Tibial artery (tissue), 4 donors: ENCODE results near the gene AGMAT.

Experiments used
- DNase-seq, 2 donors: peaks; one replicate each; pipeline ENCODE4 v3.0.0-alpha.2; 2019
- H3K27ac ChIP-seq, 2 donors: fragments of 200-600 bp; sonication (generic) in 1 of 2; 1 replicate in 1 of 2; 2 replicates in 1 of 2; pipeline ENCODE4 v1.5.1; 2018 to 2019; ENCODE audit warnings: mild to moderate bottlenecking in 1 of 2
- H3K27me3 ChIP-seq, 2 donors: fragments of 200-600 bp; sonication (generic) in 1 of 2; one replicate each; pipeline versions ENCODE4 v1.5.1 to v1.6.0; 2016 to 2019
- H3K36me3 ChIP-seq, 3 donors: fragments of 200-600 bp; sonication (generic) in 2 of 3; one replicate each; pipeline ENCODE4 v1.5.1; 2016 to 2019; ENCODE audit warnings: mild to moderate bottlenecking in 2 of 3
- H3K4me1 ChIP-seq, 4 donors: fragments of 200-600 bp; sonication (generic) in 2 of 4; 1 replicate in 3 of 4; 2 replicates in 1 of 4; pipeline ENCODE4 v1.5.1; 2016 to 2019
- H3K4me3 ChIP-seq, 2 donors: fragments of 200-600 bp; sonication (generic) in 1 of 2; 1 replicate in 1 of 2; 2 replicates in 1 of 2; pipeline ENCODE4 v1.5.1; 2018 to 2019; ENCODE audit warnings: mild to moderate bottlenecking in 2 of 2
- H3K9me3 ChIP-seq, 3 donors: fragments of 200-600 bp; sonication (generic) in 1 of 3; one replicate each; pipeline ENCODE4 v1.5.1; 2016 to 2019
- intact Hi-C: fragments of 100-400 bp; cut with DNase I; formaldehyde crosslinking; loops from one replicate; pipeline ENCODE4 v1.15.0; 2023; ENCODE audit warnings: low total_unique reads
- TF ChIP-seq, protein P1 (sequence below), 2 experiments: fragments of 200-600 bp in 1 of 2; fragments of 450-650 bp in 1 of 2; IDR thresholded peaks; one replicate each; pipeline ENCODE4 v1.5.1; 2017 to 2019; ENCODE audit warnings: antibody characterized with exemption in 2 of 2, mild to moderate bottlenecking in 1 of 2, moderate library complexity in 1 of 2

AGMAT gene

DNA sequence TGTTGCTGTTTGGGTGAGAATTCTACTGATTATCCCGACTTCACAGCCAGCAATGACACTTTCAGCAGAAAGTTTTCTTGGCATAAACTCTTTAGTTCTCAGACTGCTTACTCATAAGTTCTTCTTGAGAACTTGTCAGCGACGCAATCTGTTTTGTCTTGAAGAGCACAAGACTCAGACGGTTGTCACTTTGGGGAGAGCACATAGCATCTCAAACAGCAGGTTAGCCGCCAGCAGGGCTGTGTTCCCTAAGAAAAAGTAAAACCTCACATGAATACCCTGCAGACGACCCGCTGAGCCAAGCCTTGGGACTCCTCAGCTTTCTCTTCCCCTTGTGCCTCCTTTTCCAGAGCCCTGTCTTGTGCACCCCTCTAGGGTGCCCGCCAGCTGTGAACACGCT is 11.4 kb downstream of the AGMAT start:
- TF ChIP-seq, protein P1, sequence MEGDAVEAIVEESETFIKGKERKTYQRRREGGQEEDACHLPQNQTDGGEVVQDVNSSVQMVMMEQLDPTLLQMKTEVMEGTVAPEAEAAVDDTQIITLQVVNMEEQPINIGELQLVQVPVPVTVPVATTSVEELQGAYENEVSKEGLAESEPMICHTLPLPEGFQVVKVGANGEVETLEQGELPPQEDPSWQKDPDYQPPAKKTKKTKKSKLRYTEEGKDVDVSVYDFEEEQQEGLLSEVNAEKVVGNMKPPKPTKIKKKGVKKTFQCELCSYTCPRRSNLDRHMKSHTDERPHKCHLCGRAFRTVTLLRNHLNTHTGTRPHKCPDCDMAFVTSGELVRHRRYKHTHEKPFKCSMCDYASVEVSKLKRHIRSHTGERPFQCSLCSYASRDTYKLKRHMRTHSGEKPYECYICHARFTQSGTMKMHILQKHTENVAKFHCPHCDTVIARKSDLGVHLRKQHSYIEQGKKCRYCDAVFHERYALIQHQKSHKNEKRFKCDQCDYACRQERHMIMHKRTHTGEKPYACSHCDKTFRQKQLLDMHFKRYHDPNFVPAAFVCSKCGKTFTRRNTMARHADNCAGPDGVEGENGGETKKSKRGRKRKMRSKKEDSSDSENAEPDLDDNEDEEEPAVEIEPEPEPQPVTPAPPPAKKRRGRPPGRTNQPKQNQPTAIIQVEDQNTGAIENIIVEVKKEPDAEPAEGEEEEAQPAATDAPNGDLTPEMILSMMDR (IDR thresholded peaks at IDR 0.05), result no peak
- DNase-seq, result peak in 1 of 2 donors; percentile 25
- Histone ChIP-seq H3K4me1 (no peaks in the 10 kb centered on the region), H3K27ac (no peak overlapping the region), H3K36me3 (peaks cover 14 to 34% (median 16%) of the 10 kb centered on the region in 3 donors), H3K27me3 (no peaks in the 10 kb centered on the region), H3K4me3 (no peak overlapping the region), H3K9me3 (no peaks in the 10 kb centered on the region)
- intact Hi-C loops, result loop anchor here (2.0 kb wide), 1 partner anchor 43 kb away; the partner anchor contains the start of gene DDI2

DNA sequence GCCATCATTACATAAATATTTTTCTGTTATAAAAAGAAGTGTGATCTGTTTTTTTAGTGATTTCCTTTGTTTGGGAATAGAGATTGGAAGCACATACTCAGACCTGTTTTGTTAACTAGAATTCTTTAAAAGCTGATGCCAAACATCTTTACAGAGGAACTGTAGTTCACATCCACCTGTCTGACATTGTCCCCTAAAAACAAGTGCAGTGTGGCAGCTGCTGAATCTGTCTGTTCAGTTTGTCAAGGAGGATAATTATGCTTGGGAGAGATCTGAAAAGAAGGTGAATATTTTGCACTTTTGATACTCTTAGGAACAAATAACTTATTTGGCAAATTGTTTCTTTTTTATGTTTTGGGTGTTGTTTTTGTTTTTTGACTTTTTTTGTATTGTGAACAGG is 13.6 kb downstream of the AGMAT start:
- Histone ChIP-seq H3K36me3 (peaks cover 36 to 56% (median 38%) of the 10 kb centered on the region in 3 donors), H3K4me3 (no peak overlapping the region), H3K27ac (no peak overlapping the region), H3K4me1 (no peaks in the 10 kb centered on the region), H3K27me3 (no peaks in the 10 kb centered on the region), H3K9me3 (no peaks in the 10 kb centered on the region)
- no peak for DNase-seq
- TF ChIP-seq, protein P1 (IDR thresholded peaks at IDR 0.05), result no peak
- intact Hi-C loops, result no loop called here

DNA sequence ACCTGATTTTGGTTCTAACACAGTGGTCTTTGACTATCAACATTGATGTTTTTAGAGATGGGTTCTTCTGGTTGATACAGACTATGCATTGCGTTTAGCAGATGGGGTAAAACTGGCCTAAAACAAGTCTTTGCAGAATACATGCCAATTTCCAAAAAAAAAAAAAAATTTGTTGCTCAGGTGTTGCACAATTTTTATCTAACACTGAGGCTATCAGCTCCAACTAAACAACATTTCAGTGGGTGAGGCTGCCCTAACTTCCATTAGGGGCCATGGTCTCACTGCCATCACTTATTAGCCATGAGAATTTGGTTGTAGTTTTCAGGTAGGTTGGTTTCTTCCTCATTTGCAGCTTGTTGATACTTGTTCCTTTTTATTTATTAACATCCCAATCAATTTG is 14.0 kb downstream of the AGMAT start:
- Histone ChIP-seq H3K4me3 (no peak overlapping the region), H3K9me3 (no peaks in the 10 kb centered on the region), H3K27me3 (no peaks in the 10 kb centered on the region), H3K27ac (no peak overlapping the region), H3K4me1 (no peaks in the 10 kb centered on the region), H3K36me3 (peaks cover 40 to 60% (median 42%) of the 10 kb centered on the region in 3 donors)
- intact Hi-C loops, result no loop called here
- DNase-seq, result no peak
- TF ChIP-seq, protein P1 (IDR thresholded peaks at IDR 0.05), result no peak

DNA sequence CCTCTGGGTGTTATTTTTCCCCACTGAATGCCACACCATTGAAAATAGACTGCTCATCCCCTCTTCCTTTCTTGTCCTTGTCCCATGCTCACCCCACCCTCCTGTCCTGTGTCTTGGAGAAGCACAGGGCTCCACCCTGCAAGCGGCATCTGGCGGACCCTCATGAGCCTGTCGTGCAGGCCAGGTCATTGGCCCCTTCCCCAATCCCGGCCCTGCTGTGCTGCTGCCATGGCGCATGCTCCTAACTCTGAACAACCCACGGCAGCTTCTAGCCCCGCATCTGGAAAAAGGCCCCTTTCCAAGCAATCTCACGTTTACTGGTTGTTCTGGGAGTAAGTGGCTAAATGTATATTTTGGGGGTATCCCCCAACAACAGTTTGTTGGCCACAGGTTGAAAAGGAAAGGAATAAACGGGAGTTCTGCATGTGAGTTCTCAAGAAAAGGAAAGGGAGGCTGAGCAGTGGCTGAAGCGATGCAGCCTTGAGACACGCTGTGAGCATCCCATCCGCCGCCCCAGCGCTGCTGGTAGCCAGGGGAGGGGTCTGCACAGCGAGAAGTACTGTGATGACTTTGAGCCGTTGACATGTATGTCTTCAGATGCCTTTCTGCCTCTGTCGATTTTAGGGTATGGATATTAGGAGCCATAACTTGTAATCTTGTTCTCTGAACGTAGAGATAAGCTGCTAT is 16.3 kb downstream of the AGMAT start:
- H3K36me3 ChIP-seq, result peaks cover 57 to 81% (median 65%) of the 10 kb centered on the region in 3 donors
- H3K27ac ChIP-seq, result no peak overlapping the region
- H3K4me1 ChIP-seq, result no peaks in the 10 kb centered on the region
- TF ChIP-seq, protein P1 (IDR thresholded peaks at IDR 0.05), result no peak
- intact Hi-C loops, result no loop called here
- no peaks in the 10 kb centered on the region for H3K27me3 ChIP-seq
- no peaks in the 10 kb centered on the region for H3K9me3 ChIP-seq
- no peak for DNase-seq
- H3K4me3 ChIP-seq, result no peak overlapping the region

DNA sequence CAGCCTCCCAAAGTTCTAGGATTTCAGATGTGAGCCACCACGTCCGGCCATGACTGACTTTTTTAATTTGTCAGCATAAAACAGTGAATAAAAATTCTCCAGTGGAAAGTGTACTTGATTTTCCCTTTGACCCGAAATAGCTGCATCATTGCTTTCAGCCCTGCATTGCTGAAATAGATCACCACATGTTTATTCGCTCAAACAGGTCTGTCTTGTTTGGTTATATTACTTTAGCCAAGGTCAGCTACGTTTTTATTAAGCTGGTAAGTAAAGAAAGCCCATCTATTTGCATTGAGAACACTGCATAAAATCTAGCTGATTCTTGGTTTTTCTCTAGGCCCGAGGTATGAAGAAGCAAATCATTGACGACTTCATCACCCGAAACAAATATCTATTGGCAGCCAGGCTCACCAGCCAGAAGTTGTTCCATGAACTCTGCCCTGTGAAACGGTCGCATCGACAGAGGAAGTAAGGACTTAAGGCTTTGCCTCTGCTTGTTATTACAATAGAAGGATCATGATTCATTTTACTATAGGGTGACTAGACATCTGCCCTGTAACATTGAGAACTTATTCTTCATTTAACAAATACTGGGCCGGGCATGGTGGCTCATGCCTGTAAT is 25.6 kb downstream of the AGMAT start:
- no peak overlapping the region for H3K4me3 ChIP-seq
- peaks cover 57% of the 10 kb centered on the region in 3 donors for H3K36me3 ChIP-seq
- no peak overlapping the region for H3K27ac ChIP-seq
- TF ChIP-seq, protein P1 (IDR thresholded peaks at IDR 0.05), result no peak
- intact Hi-C loops, result no loop called here
- no peak for DNase-seq
- no peaks in the 10 kb centered on the region for H3K9me3 ChIP-seq
- H3K27me3 ChIP-seq, result no peaks in the 10 kb centered on the region
- H3K4me1 ChIP-seq, result no peaks in the 10 kb centered on the region
